GM15510 (cell line): ENCODE data around the gene KLKB1.

ENCODE experiments used
- POLR2A ChIP-seq: IDR thresholded peaks from 3 replicates; pipeline ENCODE4 v1.6.1; 2011; ENCODE audit warnings: borderline replicate concordance; ENCODE audit not compliant: insufficient read length; ENCODE audit errors: extremely low read depth

Gene KLKB1

GRCh38 chr4:186216465-186217024, 10.8 kb upstream of the KLKB1 start:
- no peak for TF ChIP-seq POLR2A

- no peak for TF ChIP-seq POLR2A
These were observed 9.5 kb upstream of the KLKB1 start for GRCh38 chr4:186217733-186218293.

GRCh38 chr4:186221624-186222023, 5.7 kb upstream of the KLKB1 start:
- TF ChIP-seq POLR2A, result no peak

GRCh38 chr4:186225848-186226247, 1.5 kb upstream of the KLKB1 start:
- no peak for TF ChIP-seq POLR2A

- TF ChIP-seq POLR2A, result no peak
These were observed 652 bp upstream of the KLKB1 start for GRCh38 chr4:186226521-186227189.

GRCh38 chr4:186227744-186228513, 622 bp downstream of the KLKB1 start:
- no peak for TF ChIP-seq POLR2A

GRCh38 chr4:186228514-186228894, 1.2 kb downstream of the KLKB1 start:
- no peak for TF ChIP-seq POLR2A

GRCh38 chr4:186234367-186234766, 7.1 kb downstream of the KLKB1 start:
- no peak for TF ChIP-seq POLR2A

- no peak for TF ChIP-seq POLR2A
These were observed 8.8 kb downstream of the KLKB1 start for GRCh38 chr4:186236126-186236525.

- TF ChIP-seq POLR2A, result no peak
These were observed 13.1 kb downstream of the KLKB1 start for GRCh38 chr4:186240452-186240847.

- TF ChIP-seq POLR2A, result no peak
These were observed 13.7 kb downstream of the KLKB1 start for GRCh38 chr4:186240848-186241491.

- no peak for TF ChIP-seq POLR2A
These were observed 14.3 kb downstream of the KLKB1 start for GRCh38 chr4:186241616-186242015.

- TF ChIP-seq POLR2A, result no peak
These were observed 16.0 kb downstream of the KLKB1 start for GRCh38 chr4:186243331-186243730.

GRCh38 chr4:186244835-186245234, 17.5 kb downstream of the KLKB1 start:
- no peak for TF ChIP-seq POLR2A

- TF ChIP-seq POLR2A, result no peak
These were observed 21.3 kb downstream of the KLKB1 start for GRCh38 chr4:186248643-186249042.
